ENCODE measurements around the gene LRRC26.

The LRRC26 gene, protein sequence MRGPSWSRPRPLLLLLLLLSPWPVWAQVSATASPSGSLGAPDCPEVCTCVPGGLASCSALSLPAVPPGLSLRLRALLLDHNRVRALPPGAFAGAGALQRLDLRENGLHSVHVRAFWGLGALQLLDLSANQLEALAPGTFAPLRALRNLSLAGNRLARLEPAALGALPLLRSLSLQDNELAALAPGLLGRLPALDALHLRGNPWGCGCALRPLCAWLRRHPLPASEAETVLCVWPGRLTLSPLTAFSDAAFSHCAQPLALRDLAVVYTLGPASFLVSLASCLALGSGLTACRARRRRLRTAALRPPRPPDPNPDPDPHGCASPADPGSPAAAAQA

GRCh38 chr9:137169896-137170358, at the start of gene LRRC26:
Gene LRRC26, minus strand, starts transcription at chr9:137170051. Its CDS starts 108 bp downstream, at chr9:137169943.
- no peak for FAIRE-seq

- FAIRE-seq = no peak
Observed at GRCh38 chr9:137218754-137219271, 49.0 kb upstream of the LRRC26 start.

GRCh38 chr9:137218212-137218753, 48.4 kb upstream of the LRRC26 start:
- FAIRE-seq = no peak

DNA sequence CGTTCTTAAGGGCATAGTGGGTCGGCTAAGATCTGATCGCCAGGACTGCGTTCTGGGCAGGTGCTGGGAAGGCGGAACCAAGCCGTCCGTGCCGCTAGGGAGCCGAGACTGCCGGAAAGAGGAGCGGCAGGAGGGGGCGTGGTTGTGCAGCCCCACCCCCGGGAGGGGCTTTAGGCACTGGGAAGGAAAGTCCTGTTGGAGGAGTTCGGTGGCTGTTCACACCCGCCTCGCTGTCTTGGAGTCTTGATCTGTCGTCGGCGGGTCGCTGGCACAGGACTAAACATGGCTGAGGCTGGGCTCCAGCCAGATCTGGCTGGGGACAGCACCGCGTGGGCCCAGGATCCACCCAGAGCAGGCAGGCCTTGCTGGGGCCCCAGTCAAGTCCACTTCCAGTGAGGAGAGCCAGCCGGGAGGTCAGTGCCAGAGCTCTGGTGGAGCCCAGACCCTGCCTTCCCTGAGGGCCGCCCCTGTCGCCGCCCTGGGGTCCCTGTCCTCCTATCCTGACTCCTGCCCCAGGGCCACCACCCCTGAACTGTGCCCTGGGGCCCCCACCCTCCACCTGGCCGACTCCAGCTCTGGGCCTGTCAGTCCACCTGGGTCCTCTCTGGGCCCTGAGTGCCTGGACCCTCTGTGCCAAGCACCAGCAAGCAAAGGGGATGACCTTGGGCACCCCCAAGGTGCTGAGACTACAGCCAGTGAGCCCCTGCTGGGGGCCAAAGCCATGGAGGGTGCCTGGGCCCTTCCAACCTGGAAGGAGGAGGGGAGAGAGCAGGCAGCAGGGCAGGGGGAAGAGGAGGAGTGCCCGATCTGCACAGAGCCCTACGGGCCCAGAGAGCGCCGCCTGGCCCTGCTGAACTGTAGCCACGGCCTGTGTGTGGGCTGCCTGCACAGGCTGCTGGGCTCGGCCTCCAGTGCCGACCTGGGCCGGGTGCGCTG, 47.7 kb upstream of the LRRC26 start:
- peak; percentile 47 for FAIRE-seq

GRCh38 chr9:137216188-137216965, 46.5 kb upstream of the LRRC26 start:
- FAIRE-seq = no peak

- FAIRE-seq = no peak
Observed at GRCh38 chr9:137215196-137215986, 45.5 kb upstream of the LRRC26 start.

DNA sequence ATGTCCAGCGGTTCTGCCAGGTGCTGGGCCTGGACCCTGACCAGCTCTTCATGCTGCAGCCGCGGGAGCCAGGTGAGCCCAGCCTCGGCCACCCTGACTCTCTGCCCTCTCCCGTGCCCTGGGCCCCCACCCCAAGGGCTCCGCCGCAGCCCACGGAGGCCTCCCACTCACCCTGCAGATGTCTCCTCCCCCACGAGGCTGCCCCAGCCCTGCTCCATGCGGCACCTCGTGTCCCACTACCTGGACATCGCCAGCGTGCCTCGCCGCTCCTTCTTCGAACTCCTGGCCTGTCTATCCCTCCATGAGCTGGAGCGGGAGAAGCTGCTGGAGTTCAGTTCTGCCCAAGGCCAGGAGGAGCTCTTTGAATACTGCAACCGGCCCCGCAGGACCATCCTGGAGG, 44.8 kb upstream of the LRRC26 start:
- no peak for FAIRE-seq

DNA sequence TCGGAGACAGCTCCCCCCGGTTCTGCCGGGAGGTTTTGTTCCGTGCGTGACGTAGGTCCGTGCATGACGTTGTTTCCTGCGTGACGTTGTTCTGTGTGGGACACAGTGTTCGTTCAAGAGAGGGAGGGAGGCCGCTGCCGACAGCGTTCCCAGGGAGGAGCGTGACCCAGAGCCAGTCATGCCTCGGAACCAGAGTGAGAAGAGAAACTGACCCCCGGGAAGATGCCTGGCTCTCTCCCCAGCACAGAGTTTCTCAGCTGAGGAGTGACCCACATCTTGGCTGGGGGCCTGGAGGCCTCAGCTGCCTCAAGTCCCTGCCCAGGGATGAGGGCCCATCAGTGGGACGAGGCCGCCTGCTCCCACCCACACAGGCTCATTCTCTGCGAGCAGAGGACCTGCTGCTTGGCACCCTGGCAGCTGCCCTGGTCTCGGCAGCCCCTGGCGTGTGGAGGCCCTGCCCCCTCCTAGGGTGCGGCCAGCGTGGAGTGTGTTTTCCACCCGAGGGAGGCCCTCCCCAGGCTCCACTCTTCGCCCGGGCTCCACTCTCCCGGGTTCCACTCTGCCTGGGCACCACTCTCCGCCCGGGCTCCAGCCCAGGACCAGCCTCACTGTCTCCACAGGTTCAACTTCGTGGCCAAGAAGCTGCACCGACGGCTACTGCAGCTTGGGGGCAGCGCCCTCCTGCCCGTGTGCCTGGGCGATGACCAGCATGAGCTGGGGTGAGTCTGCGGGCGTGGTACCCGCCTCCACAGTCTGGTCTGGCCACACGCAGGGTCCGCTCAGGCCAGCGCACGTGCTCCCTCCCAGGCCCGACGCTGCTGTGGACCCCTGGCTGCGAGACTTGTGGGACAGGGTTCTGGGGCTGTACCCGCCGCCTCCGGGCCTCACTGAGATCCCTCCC, 43.6 kb upstream of the LRRC26 start:
- FAIRE-seq = no peak

- FAIRE-seq = no peak
Observed at GRCh38 chr9:137212520-137212919, 42.7 kb upstream of the LRRC26 start.

DNA sequence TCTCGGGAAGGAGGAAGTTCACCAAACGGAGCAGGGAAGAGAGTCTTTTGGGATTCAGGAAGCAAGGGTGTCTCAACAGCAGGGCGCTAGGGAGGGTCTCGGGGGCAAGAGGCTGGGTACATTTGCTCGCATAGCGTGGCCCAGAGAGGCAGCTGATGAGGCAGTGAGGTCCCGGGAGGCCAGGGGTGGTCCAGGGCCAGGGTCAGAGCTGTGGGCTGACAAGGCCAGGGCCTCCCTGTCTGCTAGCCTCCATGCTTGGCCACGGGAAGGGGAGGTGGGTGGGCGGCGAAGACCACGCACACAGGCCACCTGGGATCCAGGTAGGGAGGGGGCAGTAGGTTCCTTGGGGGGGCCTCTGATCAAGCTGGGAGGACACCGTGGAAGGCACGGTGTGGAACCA, 41.7 kb upstream of the LRRC26 start:
- no peak for FAIRE-seq

- no peak for FAIRE-seq
Observed at GRCh38 chr9:137206602-137207001, 36.8 kb upstream of the LRRC26 start.

DNA sequence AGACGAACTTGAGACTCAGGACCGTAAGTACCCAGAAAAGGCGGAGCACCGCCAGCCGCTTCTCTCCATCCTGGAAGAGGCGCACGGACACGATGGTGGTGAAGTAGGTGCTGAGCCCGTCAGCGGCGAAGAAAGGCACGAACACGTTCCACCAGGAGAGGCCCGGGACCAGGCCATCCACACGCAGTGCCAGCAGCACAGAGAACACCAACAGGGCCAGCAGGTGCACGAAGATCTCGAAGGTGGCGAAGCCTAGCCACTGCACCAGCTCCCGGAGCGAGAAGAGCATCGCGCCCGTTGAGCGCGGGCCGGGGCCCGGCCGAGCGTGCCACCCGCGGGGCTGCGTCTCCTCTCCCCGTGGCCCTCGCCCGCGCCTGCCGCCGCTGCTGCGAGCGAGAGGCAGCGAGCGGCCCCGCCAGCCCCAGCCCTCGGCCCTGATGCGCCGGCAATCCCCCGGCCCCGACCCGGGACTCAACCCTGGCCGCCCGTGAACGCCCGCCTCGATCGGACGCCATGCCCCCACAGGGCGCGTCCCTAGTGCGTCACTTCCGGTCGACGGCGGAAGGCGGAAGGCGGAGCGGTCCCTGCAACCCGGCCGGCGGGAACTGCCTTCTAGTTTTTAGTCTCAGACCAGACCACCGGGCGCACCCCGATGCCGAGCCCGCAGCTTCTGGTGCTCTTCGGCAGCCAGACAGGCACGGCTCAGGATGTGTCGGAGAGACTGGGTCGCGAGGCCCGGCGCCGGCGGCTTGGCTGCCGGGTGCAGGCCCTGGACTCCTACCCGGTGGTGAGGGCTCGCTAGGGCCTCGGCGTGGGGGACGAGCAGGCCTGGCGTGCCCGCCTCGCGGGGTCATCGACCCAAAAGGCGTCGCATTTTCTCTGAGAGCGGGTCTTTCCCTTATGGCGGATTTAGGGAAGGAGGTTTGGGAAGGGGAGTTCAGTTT, 35.5 kb upstream of the LRRC26 start, which contains the start of the genes NDOR1 and TMEM203:
TSS of gene NDOR1 (plus strand) at position 575 of the 944 bp plus-strand sequence. CDS start at position 653, 78 bp downstream.
TSS of gene TMEM203 (minus strand) at position 523 of the 944 bp plus-strand sequence. CDS start at position 289, 234 bp downstream.
- no peak for FAIRE-seq

- no peak for FAIRE-seq
Observed at GRCh38 chr9:137204731-137205125, 34.9 kb upstream of the LRRC26 start.

DNA sequence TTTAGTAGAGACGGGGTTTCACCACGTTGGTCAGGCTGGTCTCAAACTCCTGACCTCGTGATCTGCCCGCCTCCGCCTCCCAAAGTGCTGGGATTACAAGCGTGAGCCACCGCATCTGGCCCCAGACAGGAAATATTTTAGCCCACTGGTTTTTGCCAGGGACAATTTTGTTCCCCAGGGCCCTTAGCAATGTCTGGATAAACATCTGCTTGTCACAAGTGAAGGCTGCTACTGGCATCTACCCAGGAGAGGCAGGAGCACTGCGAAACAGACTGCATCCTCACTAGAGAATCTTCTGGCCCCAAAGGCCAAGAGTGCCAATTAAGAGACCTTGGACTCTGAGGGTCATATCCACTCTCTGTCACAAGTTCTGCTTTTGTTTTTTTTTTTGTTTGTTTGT, 33.1 kb upstream of the LRRC26 start:
- FAIRE-seq = no peak

- no peak for FAIRE-seq
Observed at GRCh38 chr9:137201205-137201868, 31.5 kb upstream of the LRRC26 start.

- FAIRE-seq = peak; percentile 96
Observed at GRCh38 chr9:137200311-137201204, 30.7 kb upstream of the LRRC26 start, which contains the start of gene TPRN. Gene TPRN, minus strand, starts transcription at chr9:137200741. Its CDS starts 30 bp downstream, at chr9:137200711.

Measured in A204.1 (cell line).